H7 (cell line): ENCODE results near the gene TTC7B. TPM values are rescaled to one million over a fixed set of nuclear protein-coding genes. Genes with fewer than 3 reads are reported as not detected.

Experiments
- DNase-seq: peaks from one replicate; pipeline ENCODE4 v3.0.0; 2012
- H3K27me3 ChIP-seq: 2 replicates; pipeline ENCODE4 v1.6.0; 2011; ENCODE audit warnings: mild to moderate bottlenecking, low read length; ENCODE audit not compliant: control insufficient read depth, insufficient read depth
- H3K36me3 ChIP-seq: replicated peaks from 2 replicates; pipeline ENCODE4 v1.5.1; 2011; ENCODE audit warnings: low read length; ENCODE audit not compliant: control insufficient read depth, insufficient read depth
- H3K4me3 ChIP-seq: 2 replicates; pipeline ENCODE4 v1.5.1; 2011; ENCODE audit warnings: low read depth, mild to moderate bottlenecking, control low read depth, low read length, moderate library complexity; ENCODE audit not compliant: insufficient read depth
- total RNA-seq: library from RNA; depleted of rRNA; stranded (reverse); fragments of >200 nt; shearing (Covaris generic); gene quantifications from 2 replicates; pipeline ENCODE4 v1.2.3, GENCODE V29; 2014

TTC7B gene
- total RNA-seq, 1 experiment from 2014 or later: 27.4 TPM

GRCh38 chr14:90574188-90575131 lies 241.8 kb downstream of the TTC7B start:
- H3K36me3 ChIP-seq: no peaks in the 10 kb centered on the region; the same call in 1 of the 2 replicates
- no peaks in the 10 kb centered on the region for H3K27me3 ChIP-seq
- DNase-seq: peak; percentile 84
- H3K4me3 ChIP-seq: no peak overlapping the region

- no peak overlapping the region for H3K4me3 ChIP-seq
- no peaks in the 10 kb centered on the region for H3K27me3 ChIP-seq
- DNase-seq: no peak
- no peaks in the 10 kb centered on the region; the same call in 1 of the 2 replicates for H3K36me3 ChIP-seq
Observed at GRCh38 chr14:90573385-90574105, 242.7 kb downstream of the TTC7B start.

GRCh38 chr14:90572441-90573150 lies 243.6 kb downstream of the TTC7B start:
- Histone ChIP-seq H3K4me3 (no peak overlapping the region), H3K36me3 (no peaks in the 10 kb centered on the region; the same call in 1 of the 2 replicates), H3K27me3 (no peaks in the 10 kb centered on the region)
- DNase-seq: no peak

GRCh38 chr14:90571149-90571947 lies 244.9 kb downstream of the TTC7B start:
- no peak for DNase-seq
- H3K4me3 ChIP-seq: no peak overlapping the region
- no peaks in the 10 kb centered on the region; the same call in 1 of the 2 replicates for H3K36me3 ChIP-seq
- no peaks in the 10 kb centered on the region for H3K27me3 ChIP-seq

- Histone ChIP-seq H3K36me3 (no peaks in the 10 kb centered on the region; the same call in 1 of the 2 replicates), H3K4me3 (no peak overlapping the region), H3K27me3 (no peaks in the 10 kb centered on the region)
- DNase-seq: no peak
Observed at GRCh38 chr14:90570461-90570860, 245.8 kb downstream of the TTC7B start.

GRCh38 chr14:90569606-90570387 lies 246.4 kb downstream of the TTC7B start:
- Histone ChIP-seq H3K27me3 (no peaks in the 10 kb centered on the region), H3K36me3 (no peaks in the 10 kb centered on the region; the same call in 1 of the 2 replicates), H3K4me3 (no peak overlapping the region)
- no peak for DNase-seq

GRCh38 chr14:90569201-90569600 lies 247.0 kb downstream of the TTC7B start:
- Histone ChIP-seq H3K27me3 (no peaks in the 10 kb centered on the region), H3K4me3 (no peak overlapping the region), H3K36me3 (no peaks in the 10 kb centered on the region; the same call in 1 of the 2 replicates)
- DNase-seq: no peak

- Histone ChIP-seq H3K27me3 (no peaks in the 10 kb centered on the region), H3K4me3 (no peak overlapping the region), H3K36me3 (no peaks in the 10 kb centered on the region; the same call in 1 of the 2 replicates)
- DNase-seq: no peak
Observed at GRCh38 chr14:90568405-90568804, 247.8 kb downstream of the TTC7B start.

- Histone ChIP-seq H3K4me3 (no peak overlapping the region), H3K27me3 (no peaks in the 10 kb centered on the region), H3K36me3 (no peaks in the 10 kb centered on the region; the same call in 1 of the 2 replicates)
- DNase-seq: no peak
Observed at GRCh38 chr14:90567991-90568390, 248.2 kb downstream of the TTC7B start.

- H3K27me3 ChIP-seq: no peaks in the 10 kb centered on the region
- H3K4me3 ChIP-seq: no peak overlapping the region
- H3K36me3 ChIP-seq: no peaks in the 10 kb centered on the region; the same call in 1 of the 2 replicates
- DNase-seq: no peak
Observed at GRCh38 chr14:90567191-90567590, 249.0 kb downstream of the TTC7B start.

GRCh38 chr14:90566481-90566880 lies 249.7 kb downstream of the TTC7B start:
- no peak for DNase-seq
- Histone ChIP-seq H3K36me3 (no peaks in the 10 kb centered on the region), H3K27me3 (no peaks in the 10 kb centered on the region), H3K4me3 (no peak overlapping the region)

GRCh38 chr14:90564496-90564895 lies 251.7 kb downstream of the TTC7B start:
- H3K4me3 ChIP-seq: no peak overlapping the region
- H3K27me3 ChIP-seq: no peaks in the 10 kb centered on the region
- no peak for DNase-seq
- no peaks in the 10 kb centered on the region; the same call in 1 of the 2 replicates for H3K36me3 ChIP-seq

GRCh38 chr14:90562652-90563051 lies 253.6 kb downstream of the TTC7B start:
- no peak overlapping the region for H3K4me3 ChIP-seq
- no peak for DNase-seq
- H3K27me3 ChIP-seq: no peaks in the 10 kb centered on the region
- H3K36me3 ChIP-seq: no peaks in the 10 kb centered on the region; the same call in 1 of the 2 replicates
